Bone marrow (tissue), 2 donors: ENCODE results near the gene MOB2.
A peak's percentile ranks its signal among the peaks of the same experiment; 100 is the strongest.

ENCODE experiments used
- DNase-seq, 2 donors: peaks; one replicate each; lab custom pipeline; 2025; lab: John Stamatoyannopoulos, UW

The MOB2 gene

GRCh38 chr11:1504138-1504537 lies 17.6 kb upstream of the MOB2 start:
- no peak for DNase-seq

- no peak for DNase-seq
Observed at GRCh38 chr11:1503708-1504104, 17.1 kb upstream of the MOB2 start.

- DNase-seq = no peak
Observed at GRCh38 chr11:1502954-1503707, 16.6 kb upstream of the MOB2 start.

- DNase-seq = no peak
Observed at GRCh38 chr11:1502168-1502953, 15.8 kb upstream of the MOB2 start.

DNA sequence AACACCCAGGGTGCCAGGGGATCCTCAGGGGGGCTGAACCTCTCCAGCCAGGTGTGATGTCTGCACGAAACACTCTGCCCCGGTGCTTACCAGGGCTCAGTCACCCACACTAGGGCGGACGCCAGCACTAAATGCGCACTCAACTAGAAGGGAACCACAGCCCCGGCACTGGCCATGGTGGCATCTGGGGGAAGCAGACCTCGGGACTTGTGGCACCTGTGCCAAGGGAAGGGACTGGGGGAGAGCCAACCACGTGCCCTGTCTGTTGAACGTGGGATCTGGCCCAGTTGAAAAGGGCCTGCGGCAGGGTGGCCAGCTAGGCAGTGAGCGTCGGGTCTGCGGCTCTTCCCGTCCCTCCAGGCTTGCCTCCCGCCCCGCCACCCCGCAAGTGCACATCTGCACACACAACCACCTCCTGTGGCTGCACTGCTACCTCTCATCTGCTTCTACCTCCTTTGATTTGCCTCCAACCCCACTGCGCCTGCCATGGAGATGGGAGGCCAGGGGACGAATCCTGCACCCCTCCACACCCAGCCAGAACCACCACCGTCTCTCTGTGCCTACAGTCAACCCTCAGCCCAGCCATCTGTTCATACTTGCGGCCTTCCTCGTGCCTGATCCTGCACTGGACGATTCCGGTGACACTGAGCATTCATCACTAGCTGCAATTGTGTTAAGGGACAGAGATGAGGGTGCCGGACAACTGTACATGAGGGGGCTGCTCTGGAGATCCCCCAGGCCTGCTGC lies 15.0 kb upstream of the MOB2 start:
- no peak for DNase-seq

GRCh38 chr11:1500466-1501420 lies 14.2 kb upstream of the MOB2 start:
- DNase-seq = no peak

DNA sequence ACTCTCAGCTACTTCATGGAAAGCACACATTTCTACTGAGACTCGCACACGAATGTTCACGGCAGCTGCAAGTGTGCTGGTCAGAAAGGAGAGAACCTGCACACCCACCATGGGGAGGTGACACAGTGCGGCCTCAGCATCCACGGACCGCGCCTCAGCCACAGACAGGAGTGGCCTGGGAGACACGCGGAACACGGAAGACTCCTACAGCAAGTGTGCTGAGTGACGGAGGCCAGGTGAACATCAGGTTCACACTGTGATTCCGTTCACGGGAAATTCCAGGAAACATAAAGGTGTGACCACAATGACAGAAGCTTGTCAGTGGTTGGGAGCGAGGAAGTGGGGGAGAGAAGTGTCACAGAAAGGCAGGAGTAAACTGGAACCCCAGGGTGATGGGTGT lies 13.3 kb upstream of the MOB2 start:
- DNase-seq = no peak

- DNase-seq = no peak
Observed at GRCh38 chr11:1499261-1499890, 12.8 kb upstream of the MOB2 start.

GRCh38 chr11:1498262-1498661 lies 11.7 kb upstream of the MOB2 start:
- DNase-seq = no peak

GRCh38 chr11:1497600-1497999 lies 11.0 kb upstream of the MOB2 start:
- DNase-seq = no peak

- no peak for DNase-seq
Observed at GRCh38 chr11:1496761-1497095, 10.1 kb upstream of the MOB2 start.

DNA sequence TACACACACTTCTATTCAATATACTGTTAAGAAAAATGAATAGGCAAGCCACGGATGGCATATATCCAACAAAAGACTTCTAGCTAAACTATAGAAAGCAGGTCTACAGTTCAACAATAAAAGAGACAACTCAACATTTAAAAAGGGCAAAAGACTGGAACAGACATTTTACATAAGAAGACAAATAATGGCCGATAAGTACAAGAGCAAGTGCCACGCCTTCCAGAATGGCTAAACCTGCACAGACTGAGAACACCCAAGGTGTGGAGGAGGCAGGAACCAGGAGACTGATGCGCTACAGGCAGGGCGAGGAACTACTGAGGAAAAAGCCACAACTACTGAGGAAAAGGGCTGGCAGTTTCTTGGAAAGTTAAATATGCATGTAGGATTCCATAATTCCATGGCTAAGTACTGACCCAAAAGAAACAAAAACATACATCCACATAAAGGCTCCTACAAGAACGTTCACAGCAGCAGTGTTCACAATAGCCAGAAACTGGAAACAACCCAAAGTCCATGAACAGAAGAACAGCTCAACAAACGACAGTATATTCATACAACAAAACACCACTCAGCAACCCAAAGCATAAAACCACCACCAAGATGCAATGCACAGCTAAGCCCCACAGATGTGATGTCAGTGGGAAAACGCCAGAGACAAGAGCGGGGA lies 9.6 kb upstream of the MOB2 start:
- DNase-seq = no peak

DNA sequence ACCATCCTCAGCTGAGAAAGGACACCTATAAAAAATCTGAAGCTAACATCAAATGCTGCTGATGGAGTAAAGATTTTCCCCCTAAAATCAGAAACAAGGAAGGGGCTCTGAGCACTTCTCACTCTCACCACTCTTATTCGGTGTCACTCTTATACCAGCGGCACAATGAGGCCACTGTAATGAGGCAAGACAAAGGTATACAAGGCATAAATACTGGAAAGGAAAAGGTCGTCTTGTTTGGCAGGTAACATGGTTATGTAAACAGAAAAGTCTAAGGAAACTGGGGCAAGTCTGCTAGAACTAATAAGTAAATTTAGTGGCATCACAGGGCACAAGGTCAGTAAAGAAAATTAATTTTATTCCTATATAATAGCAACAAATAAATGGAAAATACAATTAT lies 8.1 kb upstream of the MOB2 start:
- no peak for DNase-seq

GRCh38 chr11:1493650-1494244 lies 7.2 kb upstream of the MOB2 start:
- peak in 1 of 2 donors; percentile 6 for DNase-seq

- DNase-seq = no peak
Observed at GRCh38 chr11:1491379-1491778, 4.8 kb upstream of the MOB2 start.

- no peak for DNase-seq
Observed at GRCh38 chr11:1490651-1491050, 4.1 kb upstream of the MOB2 start.

DNA sequence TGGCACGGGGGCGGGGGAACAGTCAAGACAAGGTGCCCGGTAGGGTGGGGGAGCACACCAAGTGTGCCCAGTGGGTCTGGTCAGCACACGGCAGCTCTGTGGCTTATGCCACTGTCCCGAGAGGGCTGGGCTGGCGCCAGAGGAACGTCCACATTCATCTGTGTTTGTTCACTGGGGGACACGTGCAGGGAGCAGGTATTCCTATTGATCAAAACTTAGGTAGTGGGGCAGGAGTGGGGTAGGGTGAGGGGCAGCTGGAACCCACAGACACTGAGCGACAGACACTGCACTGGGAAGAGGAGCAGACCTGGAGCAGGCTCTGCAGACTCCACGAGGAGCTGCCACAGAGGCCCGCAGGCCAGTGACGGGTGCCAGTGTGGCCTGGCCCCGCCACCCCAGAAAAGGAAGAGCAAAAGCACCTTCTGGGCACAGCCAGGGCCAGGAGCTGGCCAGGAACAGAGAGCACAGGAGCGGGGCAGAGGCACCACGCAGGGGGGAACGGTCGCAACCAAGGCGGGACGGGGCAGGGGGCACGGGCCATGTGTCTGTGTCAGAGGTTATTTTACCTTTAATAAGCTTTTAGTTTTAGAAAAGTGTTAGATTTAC lies 2.1 kb upstream of the MOB2 start:
- no peak for DNase-seq

DNA sequence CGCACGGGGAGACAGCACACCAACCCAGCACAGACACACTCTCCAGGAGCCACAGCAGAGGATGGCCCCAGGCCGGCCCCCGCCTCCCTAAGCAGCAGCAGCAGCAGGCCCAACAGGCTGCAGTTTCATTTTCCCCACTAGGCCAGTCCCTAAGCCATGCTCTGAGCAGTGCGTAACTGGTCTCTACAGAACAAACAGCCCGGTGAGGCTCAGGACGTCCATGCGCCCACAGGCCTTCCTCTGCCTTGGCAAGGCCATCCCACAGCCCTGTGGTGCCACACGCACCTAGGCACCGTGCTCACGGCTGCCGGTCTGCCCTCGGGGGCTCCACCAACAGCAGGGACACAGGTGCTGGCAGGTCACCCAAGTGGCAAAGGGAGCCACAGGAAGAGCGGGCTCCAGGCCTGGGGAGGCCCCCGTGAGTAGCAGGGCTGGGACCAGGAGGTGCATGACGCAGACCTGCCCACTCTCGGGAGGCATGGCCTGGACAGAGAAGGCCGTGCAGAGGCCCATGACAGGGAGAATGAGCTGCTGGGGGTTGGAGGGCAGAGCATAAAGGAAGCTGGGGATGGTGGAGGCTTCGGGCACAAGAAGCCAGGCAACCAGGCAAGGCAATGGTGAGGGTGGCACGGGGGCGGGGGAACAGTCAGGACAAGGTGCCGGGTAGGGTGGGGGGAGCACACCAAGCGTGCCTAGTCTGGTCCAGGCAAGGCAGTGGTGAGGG lies 1.4 kb upstream of the MOB2 start:
- DNase-seq = no peak
